Activated CD4-positive, alpha-beta memory T cell treated with anti-CD3 and anti-CD28 coated beads for 36 hours (primary cell): ENCODE measurements around the gene INSR. TPM values are rescaled to one million over a fixed set of nuclear protein-coding genes. Genes with fewer than 3 reads are reported as not detected.
"Not testable (repeated sequence)": the region's sequence is repeated elsewhere in the genome, so short reads cannot be mapped to it uniquely, and the experiment has no call there.

ENCODE experiments used
- CTCF ChIA-PET: fragments of 350-600 bp; sonication (Branson Sonifier 250); formaldehyde crosslinking; loops from one replicate; lab custom pipeline; 2021; ENCODE audit warnings: antibody characterized with exemption, inconsistent platforms; lab: Charles Lee
- POLR2A ChIA-PET: fragments of 350-600 bp; sonication (Branson Sonifier 250); formaldehyde crosslinking; loops from one replicate; lab custom pipeline; 2021; ENCODE audit warnings: antibody characterized with exemption; lab: Charles Lee
- DNase-seq: peaks from one replicate; pipeline ENCODE4 v3.0.0-alpha.2; 2020
- H3K27ac Mint-ChIP-seq: one replicate; pipeline ENCODE4 v1.8.0; 2021; ENCODE audit warnings: mixed read lengths
- H3K27me3 Mint-ChIP-seq: one replicate; pipeline ENCODE4 v1.8.0; 2021; ENCODE audit warnings: mixed read lengths
- H3K36me3 Mint-ChIP-seq: one replicate; pipeline ENCODE4 v1.8.0; 2021; ENCODE audit warnings: mixed read lengths
- H3K4me1 Mint-ChIP-seq: one replicate; pipeline ENCODE4 v1.8.0; 2021; ENCODE audit warnings: low read depth, mixed read lengths
- H3K4me3 Mint-ChIP-seq: one replicate; pipeline ENCODE4 v1.8.0; 2021; ENCODE audit warnings: mild to moderate bottlenecking, mixed read lengths
- H3K9me3 Mint-ChIP-seq: one replicate; pipeline ENCODE4 v1.8.0; 2021; ENCODE audit warnings: mixed read lengths
- intact Hi-C: fragments of 100-400 bp; cut with micrococcal nuclease; formaldehyde crosslinking; loops from one replicate; pipeline ENCODE4 v1.15.1; 2023
- total RNA-seq, 2 experiments: library from RNA; stranded (reverse); gene quantifications; one replicate each; pipeline ENCODE4 v1.2.3, GENCODE V29; 2021

INSR gene
- total RNA-seq, 2 experiments from 2014 or later, result 2.9 to 3.3 TPM

GRCh38 chr19:7326105-7326877 lies 32.1 kb upstream of the INSR start:
- H3K36me3 Mint-ChIP-seq, result no peaks in the 10 kb centered on the region
- H3K27ac Mint-ChIP-seq, result no peak overlapping the region
- intact Hi-C loops, result no loop called here
- H3K9me3 Mint-ChIP-seq, result peaks cover 11% of the 10 kb centered on the region
- H3K27me3 Mint-ChIP-seq, result peaks cover under 1% of the 10 kb centered on the region
- ChIA-PET CTCF (interaction anchor here (0.6 to 2.6 kb wide), 14 partner anchors 9 to 224 kb away, joined by 3 to 20 read pairs (median 4); no protein-coding TSS in a partner anchor), POLR2A (interaction anchor here (0.7 kb wide), 1 partner anchor 132 kb away, joined by 3 read pairs; no protein-coding TSS in a partner anchor)
- H3K4me1 Mint-ChIP-seq, result no peaks in the 10 kb centered on the region
- H3K4me3 Mint-ChIP-seq, result no peak overlapping the region
- peak; percentile 63 for DNase-seq

GRCh38 chr19:7318176-7318575 lies 24.0 kb upstream of the INSR start:
- POLR2A ChIA-PET, result no interaction called here
- peaks cover 8% of the 10 kb centered on the region for H3K27me3 Mint-ChIP-seq
- peaks cover 8% of the 10 kb centered on the region for H3K9me3 Mint-ChIP-seq
- H3K4me3 Mint-ChIP-seq, result no peak overlapping the region
- H3K27ac Mint-ChIP-seq, result no peak overlapping the region
- H3K36me3 Mint-ChIP-seq, result peaks cover 3% of the 10 kb centered on the region
- CTCF ChIA-PET, result interaction anchor here (1.5 kb wide), 1 partner anchor 8 kb away, joined by 7 read pairs; no protein-coding TSS in a partner anchor
- no peaks in the 10 kb centered on the region for H3K4me1 Mint-ChIP-seq
- intact Hi-C loops, result no loop called here
- DNase-seq, result no peak

- no peak for DNase-seq
- Mint-ChIP-seq H3K27ac (no peak overlapping the region), H3K27me3 (peaks cover 2% of the 10 kb centered on the region), H3K9me3 (peaks cover 2% of the 10 kb centered on the region), H3K4me3 (no peak overlapping the region), H3K4me1 (no peaks in the 10 kb centered on the region), H3K36me3 (peaks cover under 1% of the 10 kb centered on the region)
- POLR2A ChIA-PET, result no interaction called here
- intact Hi-C loops, result no loop called here
- CTCF ChIA-PET, result no interaction called here
These were observed 18.6 kb upstream of the INSR start for GRCh38 chr19:7312816-7313215.

GRCh38 chr19:7311911-7312310 lies 17.7 kb upstream of the INSR start:
- ChIA-PET POLR2A (no interaction called here), CTCF (no interaction called here)
- no peak for DNase-seq
- no peak overlapping the region for H3K4me3 Mint-ChIP-seq
- H3K27me3 Mint-ChIP-seq, result peaks cover 2% of the 10 kb centered on the region
- intact Hi-C loops, result no loop called here
- H3K9me3 Mint-ChIP-seq, result peaks cover 2% of the 10 kb centered on the region
- no peak overlapping the region for H3K27ac Mint-ChIP-seq
- H3K4me1 Mint-ChIP-seq, result no peaks in the 10 kb centered on the region
- no peaks in the 10 kb centered on the region for H3K36me3 Mint-ChIP-seq

GRCh38 chr19:7308327-7308726 lies 14.1 kb upstream of the INSR start:
- intact Hi-C loops, H3K27ac Mint-ChIP-seq, DNase-seq, POLR2A ChIA-PET, H3K4me1 Mint-ChIP-seq, H3K4me3 Mint-ChIP-seq, H3K9me3 Mint-ChIP-seq, H3K27me3 Mint-ChIP-seq, H3K36me3 Mint-ChIP-seq, CTCF ChIA-PET: not testable (repeated sequence)

GRCh38 chr19:7307590-7308218 lies 13.5 kb upstream of the INSR start:
- Mint-ChIP-seq H3K4me1 (no peaks in the 10 kb centered on the region), H3K4me3 (no peak overlapping the region), H3K36me3 (no peaks in the 10 kb centered on the region), H3K27me3 (no peaks in the 10 kb centered on the region), H3K9me3 (no peaks in the 10 kb centered on the region), H3K27ac (no peak overlapping the region)
- DNase-seq, result no peak
- ChIA-PET POLR2A (no interaction called here), CTCF (no interaction called here)
- intact Hi-C loops, result no loop called here

- H3K9me3 Mint-ChIP-seq, result no peaks in the 10 kb centered on the region
- intact Hi-C loops, result no loop called here
- H3K27me3 Mint-ChIP-seq, result peaks cover 4% of the 10 kb centered on the region
- H3K4me3 Mint-ChIP-seq, result no peak overlapping the region
- no peak for DNase-seq
- no peaks in the 10 kb centered on the region for H3K4me1 Mint-ChIP-seq
- H3K27ac Mint-ChIP-seq, result no peak overlapping the region
- ChIA-PET CTCF (no interaction called here), POLR2A (no interaction called here)
- no peaks in the 10 kb centered on the region for H3K36me3 Mint-ChIP-seq
These were observed 10.0 kb upstream of the INSR start for GRCh38 chr19:7304200-7304599.

GRCh38 chr19:7303470-7303869 lies 9.3 kb upstream of the INSR start:
- peaks cover 4% of the 10 kb centered on the region for H3K27me3 Mint-ChIP-seq
- no peaks in the 10 kb centered on the region for H3K9me3 Mint-ChIP-seq
- H3K4me3 Mint-ChIP-seq, result no peak overlapping the region
- H3K27ac Mint-ChIP-seq, result no peak overlapping the region
- no peaks in the 10 kb centered on the region for H3K4me1 Mint-ChIP-seq
- H3K36me3 Mint-ChIP-seq, result no peaks in the 10 kb centered on the region
- DNase-seq, result no peak
- POLR2A ChIA-PET, result no interaction called here
- CTCF ChIA-PET, result no interaction called here
- intact Hi-C loops, result no loop called here

- Mint-ChIP-seq H3K9me3 (no peaks in the 10 kb centered on the region), H3K27me3 (peaks cover 12% of the 10 kb centered on the region), H3K36me3 (no peaks in the 10 kb centered on the region), H3K27ac (no peak overlapping the region), H3K4me1 (no peaks in the 10 kb centered on the region), H3K4me3 (no peak overlapping the region)
- intact Hi-C loops, result no loop called here
- DNase-seq, result no peak
- POLR2A ChIA-PET, result no interaction called here
- CTCF ChIA-PET, result no interaction called here
These were observed 7.3 kb upstream of the INSR start for GRCh38 chr19:7301525-7301924.

- DNase-seq, result no peak
- H3K36me3 Mint-ChIP-seq, result no peaks in the 10 kb centered on the region
- no peak overlapping the region for H3K27ac Mint-ChIP-seq
- intact Hi-C loops, result no loop called here
- ChIA-PET CTCF (no interaction called here), POLR2A (no interaction called here)
- H3K4me3 Mint-ChIP-seq, result no peak overlapping the region
- H3K9me3 Mint-ChIP-seq, result no peaks in the 10 kb centered on the region
- peaks cover 36% of the 10 kb centered on the region for H3K27me3 Mint-ChIP-seq
- peaks cover 6% of the 10 kb centered on the region for H3K4me1 Mint-ChIP-seq
These were observed 3.5 kb upstream of the INSR start for GRCh38 chr19:7297742-7298141.

- ChIA-PET CTCF (no interaction called here), POLR2A (no interaction called here)
- no peak overlapping the region for H3K4me3 Mint-ChIP-seq
- no peak for DNase-seq
- H3K36me3 Mint-ChIP-seq, result no peaks in the 10 kb centered on the region
- intact Hi-C loops, result loop anchor here (2.0 kb wide), 1 partner anchor 99 kb away; no protein-coding TSS in a partner anchor
- H3K4me1 Mint-ChIP-seq, result peaks cover 6% of the 10 kb centered on the region
- H3K9me3 Mint-ChIP-seq, result no peaks in the 10 kb centered on the region
- H3K27me3 Mint-ChIP-seq, result peaks cover 44% of the 10 kb centered on the region
- no peak overlapping the region for H3K27ac Mint-ChIP-seq
These were observed 1.8 kb upstream of the INSR start for GRCh38 chr19:7295912-7296536.

GRCh38 chr19:7294558-7295212 lies 471 bp upstream of the INSR start:
- Mint-ChIP-seq H3K36me3 (no peaks in the 10 kb centered on the region), H3K9me3 (no peaks in the 10 kb centered on the region), H3K4me3 (peak overlapping the region; percentile 70), H3K4me1 (peaks cover 6% of the 10 kb centered on the region), H3K27me3 (peaks cover 41% of the 10 kb centered on the region), H3K27ac (no peak overlapping the region)
- CTCF ChIA-PET, result interaction anchor here (1.1 kb wide), 1 partner anchor 146 kb away, joined by 6 read pairs; no protein-coding TSS in a partner anchor
- POLR2A ChIA-PET, result interaction anchor here (0.9 kb wide), 1 partner anchor 98 kb away, joined by 3 read pairs; no protein-coding TSS in a partner anchor
- peak; percentile 54 for DNase-seq
- intact Hi-C loops, result loop anchor here (2.0 kb wide), 1 partner anchor 98 kb away; no protein-coding TSS in a partner anchor
